WTC11 (cell line): ENCODE results near the gene CFAP77. TPM values are rescaled to one million over a fixed set of nuclear protein-coding genes. Genes with fewer than 3 reads are reported as not detected.
"Not testable (repeated sequence)": the region's sequence is repeated elsewhere in the genome, so short reads cannot be mapped to it uniquely, and the experiment has no call there.

Experiments used
- ATAC-seq: fragments of 200-7000 bp; cut with Tn5 transposase; 2 replicates; pipeline ENCODE4 v1.10.0; 2021; ENCODE audit warnings: mild to moderate bottlenecking, moderate library complexity
- CTCF ChIA-PET: fragments of 300-600 bp; sonication (Branson Sonifier 250); formaldehyde crosslinking; loops from one replicate; lab custom pipeline; 2021; ENCODE audit warnings: antibody characterized with exemption; lab: Charles Lee
- POLR2A ChIA-PET: fragments of 350-600 bp; sonication (Branson Sonifier 250); formaldehyde crosslinking; loops from one replicate; lab custom pipeline; 2021; ENCODE audit warnings: antibody characterized with exemption; lab: Charles Lee
- DNase-seq: peaks from one replicate; pipeline ENCODE4 v3.0.0; 2021; ENCODE audit warnings: low spot score
- H3K27ac Mint-ChIP-seq: 2 replicates; pipeline ENCODE4 v1.8.0; 2021; ENCODE audit warnings: mixed read lengths
- H3K27me3 Mint-ChIP-seq: 2 replicates; pipeline ENCODE4 v1.8.0; 2021; ENCODE audit warnings: low read depth, mild to moderate bottlenecking, moderate library complexity, mixed read lengths
- H3K36me3 Mint-ChIP-seq: 2 replicates; pipeline ENCODE4 v1.8.0; 2021; ENCODE audit warnings: mixed read lengths
- H3K4me1 Mint-ChIP-seq: 2 replicates; pipeline ENCODE4 v1.8.0; 2022; ENCODE audit warnings: mixed read lengths
- H3K4me3 Mint-ChIP-seq: 2 replicates; pipeline ENCODE4 v1.8.0; 2021; ENCODE audit warnings: mild to moderate bottlenecking, moderate library complexity, mixed read lengths
- H3K9me3 Mint-ChIP-seq: 2 replicates; pipeline ENCODE4 v1.8.0; 2021; ENCODE audit warnings: mixed read lengths
- ATF3 ChIP-seq: sonication (generic); formaldehyde crosslinking; conservative IDR thresholded peaks from 2 replicates; pipeline ENCODE4 v1.8.1; 2022; ENCODE audit warnings: mild to moderate bottlenecking, missing genetic modification reagents
- ATF6 ChIP-seq: sonication (generic); formaldehyde crosslinking; IDR thresholded peaks from 2 replicates; pipeline ENCODE4 v1.8.1; 2023; ENCODE audit warnings: mild to moderate bottlenecking, missing genetic modification reagents
- E2F1 ChIP-seq: sonication (generic); formaldehyde crosslinking; IDR thresholded peaks from 2 replicates; pipeline ENCODE4 v1.8.0; 2022; ENCODE audit warnings: mild to moderate bottlenecking, missing genetic modification reagents
- ELF4 ChIP-seq: sonication (generic); formaldehyde crosslinking; IDR thresholded peaks from 2 replicates; pipeline ENCODE4 v1.8.1; 2022; ENCODE audit warnings: low read depth, mild to moderate bottlenecking, moderate library complexity, missing genetic modification reagents
- ETV6 ChIP-seq: sonication (generic); formaldehyde crosslinking; IDR thresholded peaks from 2 replicates; pipeline ENCODE4 v1.8.1; 2022; ENCODE audit warnings: mild to moderate bottlenecking, missing genetic modification reagents
- FOXJ3 ChIP-seq: sonication (generic); formaldehyde crosslinking; IDR thresholded peaks from 2 replicates; pipeline ENCODE4 v1.9.0; 2021; ENCODE audit warnings: missing genetic modification reagents, mild to moderate bottlenecking, borderline replicate concordance
- FOXK1 ChIP-seq: sonication (generic); formaldehyde crosslinking; IDR thresholded peaks from 2 replicates; pipeline ENCODE4 v1.8.0; 2022; ENCODE audit warnings: mild to moderate bottlenecking, moderate library complexity, missing genetic modification reagents
- FOXP4 ChIP-seq: sonication (generic); formaldehyde crosslinking; IDR thresholded peaks from 2 replicates; pipeline ENCODE4 v1.8.0; 2022; ENCODE audit warnings: mild to moderate bottlenecking, missing genetic modification reagents
- MAX ChIP-seq: sonication (generic); formaldehyde crosslinking; IDR thresholded peaks from 2 replicates; pipeline ENCODE4 v1.8.0; 2022; ENCODE audit warnings: mild to moderate bottlenecking, missing genetic modification reagents
- MXD4 ChIP-seq: fragments of 250-450 bp; sonication (Bioruptor Pico); IDR thresholded peaks from 2 replicates; pipeline ENCODE4 v1.8.0; 2021; ENCODE audit warnings: mild to moderate bottlenecking, moderate library complexity, borderline replicate concordance
- PREB ChIP-seq: sonication (generic); formaldehyde crosslinking; IDR thresholded peaks from 2 replicates; pipeline ENCODE4 v1.8.1; 2022; ENCODE audit warnings: mild to moderate bottlenecking, missing genetic modification reagents, moderate library complexity, borderline replicate concordance
- PRRX2 ChIP-seq: fragments of 250-450 bp; sonication (Bioruptor Pico); IDR thresholded peaks from 2 replicates; pipeline ENCODE4 v1.8.0; 2021; ENCODE audit warnings: mild to moderate bottlenecking
- STAT6 ChIP-seq: sonication (generic); formaldehyde crosslinking; conservative IDR thresholded peaks from 2 replicates; pipeline ENCODE4 v1.8.1; 2023; ENCODE audit warnings: mild to moderate bottlenecking, low read depth, missing genetic modification reagents, moderate library complexity
- TCF7 ChIP-seq: sonication (generic); formaldehyde crosslinking; IDR thresholded peaks from 2 replicates; pipeline ENCODE4 v1.8.0; 2022; ENCODE audit warnings: mild to moderate bottlenecking, low read depth, missing genetic modification reagents, moderate library complexity
- TEAD4 ChIP-seq: sonication (generic); formaldehyde crosslinking; IDR thresholded peaks from 2 replicates; pipeline ENCODE4 v1.8.0; 2022; ENCODE audit warnings: mild to moderate bottlenecking, missing genetic modification reagents
- ZMAT4 ChIP-seq: fragments of 250-450 bp; sonication (Bioruptor Pico); IDR thresholded peaks from 2 replicates; pipeline ENCODE4 v1.9.0; 2021; ENCODE audit warnings: mild to moderate bottlenecking
- ZNF232 ChIP-seq: sonication (generic); formaldehyde crosslinking; IDR thresholded peaks from 2 replicates; pipeline ENCODE4 v1.8.0; 2022; ENCODE audit warnings: mild to moderate bottlenecking, missing genetic modification reagents
- ZNF396 ChIP-seq: fragments of 250-450 bp; sonication (Bioruptor Pico); IDR thresholded peaks from 2 replicates; pipeline ENCODE4 v1.8.0; 2021; ENCODE audit warnings: mild to moderate bottlenecking, moderate library complexity, borderline replicate concordance
- ZNF671 ChIP-seq: fragments of 250-450 bp; sonication (Bioruptor Pico); IDR thresholded peaks from 2 replicates; pipeline ENCODE4 v1.8.0; 2021; ENCODE audit warnings: mild to moderate bottlenecking
- total RNA-seq: library from RNA; stranded (reverse); gene quantifications from 3 replicates; pipeline ENCODE4 v1.2.3, GENCODE V29; 2021

Gene CFAP77
- total RNA-seq, 1 experiment from 2014 or later: 1.2 TPM

GRCh38 chr9:132564526-132564925 is 154.5 kb downstream of the CFAP77 start (continued):
- TF ChIP-seq STAT6 (CRISPR knock-in tag): no peak
- no peak for TF ChIP-seq ATF6 (CRISPR knock-in tag)

- DNase-seq, ATAC-seq, H3K9me3 Mint-ChIP-seq, H3K4me3 Mint-ChIP-seq, POLR2A ChIA-PET, H3K36me3 Mint-ChIP-seq, H3K27me3 Mint-ChIP-seq, H3K27ac Mint-ChIP-seq: not testable (repeated sequence)
- CTCF ChIA-PET: interaction anchor here (0.7 to 1.1 kb wide), 2 partner anchors 13 to 22 kb away, joined by 3 to 4 read pairs; no protein-coding TSS in a partner anchor
- H3K4me1 Mint-ChIP-seq: peaks cover 13% of the 10 kb centered on the region
Measured at GRCh38 chr9:132568787-132569186, 158.8 kb downstream of the CFAP77 start.

- POLR2A ChIA-PET: no interaction called here
- H3K27me3 Mint-ChIP-seq: peaks cover 21% of the 10 kb centered on the region
Measured at GRCh38 chr9:132571806-132572600, 162.0 kb downstream of the CFAP77 start.

More at GRCh38 chr9:132571806-132572600, 162.0 kb downstream of the CFAP77 start:
- CTCF ChIA-PET: interaction anchor here (0.7 to 4.5 kb wide), 7 partner anchors 12 to 303 kb away, joined by 3 to 25 read pairs (median 3); no protein-coding TSS in a partner anchor
- Mint-ChIP-seq H3K27ac (no peak overlapping the region), H3K9me3 (no peaks in the 10 kb centered on the region), H3K36me3 (no peaks in the 10 kb centered on the region), H3K4me1 (peaks cover 8% of the 10 kb centered on the region)
- ATAC-seq (no peak), DNase-seq (no peak)
- TF ChIP-seq FOXP4 (CRISPR knock-in tag) (no peak), TCF7 (CRISPR knock-in tag) (no peak), ETV6 (no peak), ZMAT4 (CRISPR knock-in tag) (no peak), ZNF232 (CRISPR knock-in tag) (no peak), ATF3 (CRISPR knock-in tag) (no peak), FOXJ3 (CRISPR knock-in tag) (no peak), ZNF396 (CRISPR knock-in tag) (no peak), TEAD4 (CRISPR knock-in tag) (no peak), MAX (CRISPR knock-in tag) (no peak), PREB (no peak), E2F1 (CRISPR knock-in tag) (no peak), PRRX2 (CRISPR knock-in tag) (no peak), FOXK1 (CRISPR knock-in tag) (no peak), MXD4 (CRISPR knock-in tag) (no peak), ELF4 (CRISPR knock-in tag) (no peak), ZNF671 (CRISPR knock-in tag) (no peak)
- TF ChIP-seq, all 79 proteins: peak for 0
- H3K4me3 Mint-ChIP-seq: no peak overlapping the region
